Brain microvascular endothelial cell (primary cell): Measurements from ENCODE around the gene CAMK1D.
"Not testable (repeated sequence)": the region's sequence is repeated elsewhere in the genome, so short reads cannot be mapped to it uniquely, and the experiment has no call there.

Experiments used
- DNase-seq: peaks from one replicate; pipeline ENCODE4 v3.0.0-alpha.2; 2020
- H3K27ac ChIP-seq: fragments of 250-450 bp; sonication (Bioruptor Pico); 2 replicates; pipeline ENCODE4 v1.5.1; 2020; ENCODE audit warnings: mild to moderate bottlenecking, moderate library complexity
- H3K27me3 ChIP-seq: fragments of 250-450 bp; sonication (Bioruptor Pico); replicated peaks from 2 replicates; pipeline ENCODE4 v1.5.1; 2020; ENCODE audit warnings: mild to moderate bottlenecking
- H3K36me3 ChIP-seq: fragments of 250-450 bp; sonication (Bioruptor Pico); replicated peaks from 2 replicates; pipeline ENCODE4 v1.5.1; 2020; ENCODE audit warnings: mild to moderate bottlenecking
- H3K4me3 ChIP-seq: 2 replicates; pipeline ENCODE4 v1.5.1; 2011; ENCODE audit warnings: low read depth, mild to moderate bottlenecking, control low read depth, low read length, moderate library complexity
- CTCF ChIP-seq: IDR thresholded peaks from 2 replicates; pipeline ENCODE4 v1.5.1; 2011; ENCODE audit warnings: low read depth, mild to moderate bottlenecking, moderate library complexity, low read length, control low read depth, inconsistent platforms; ENCODE audit errors: missing control alignments
- in situ Hi-C: cut with HindIII; loops from 2 replicates; pipeline ENCODE4 v1.10.0; 2017; ENCODE audit warnings: low sequenced_read_pairs, low pct_ligation_motif_present

Gene CAMK1D

GRCh38 chr10:12348870-12349628 lies at the start of gene CAMK1D:
Gene CAMK1D, plus strand, starts transcription at chr10:12349547.
- no peaks in the 10 kb centered on the region for H3K27me3 ChIP-seq
- TF ChIP-seq CTCF, result peak; percentile 30
- in situ Hi-C loops, result no loop called here
- H3K27ac ChIP-seq, result peak within 1 kb of the TSS; percentile 55
- DNase-seq, result peak; percentile 56
- H3K4me3 ChIP-seq, result peak within 1 kb of the TSS; percentile 84
- H3K36me3 ChIP-seq, result no peaks in the 10 kb centered on the region

GRCh38 chr10:12301036-12301435 lies 48.3 kb upstream of the CAMK1D start:
- H3K27me3 ChIP-seq, H3K27ac ChIP-seq, DNase-seq, H3K4me3 ChIP-seq, in situ Hi-C loops, H3K36me3 ChIP-seq: not testable (repeated sequence)

- no peaks in the 10 kb centered on the region for H3K36me3 ChIP-seq
- no peak overlapping the region for H3K27ac ChIP-seq
- TF ChIP-seq CTCF, result no peak
- H3K4me3 ChIP-seq, result no peak overlapping the region
- DNase-seq, result no peak
- in situ Hi-C loops, result no loop called here
- no peaks in the 10 kb centered on the region for H3K27me3 ChIP-seq
These were observed 41.3 kb upstream of the CAMK1D start for GRCh38 chr10:12308057-12308456.

GRCh38 chr10:12308736-12309375 lies 40.5 kb upstream of the CAMK1D start:
- Histone ChIP-seq H3K27me3 (no peaks in the 10 kb centered on the region), H3K36me3 (no peaks in the 10 kb centered on the region), H3K27ac (no peak overlapping the region), H3K4me3 (no peak overlapping the region)
- in situ Hi-C loops, result no loop called here
- DNase-seq, result no peak
- TF ChIP-seq CTCF, result no peak

GRCh38 chr10:12309783-12310182 lies 39.6 kb upstream of the CAMK1D start:
- in situ Hi-C loops, H3K27ac ChIP-seq, DNase-seq, H3K4me3 ChIP-seq, H3K27me3 ChIP-seq, H3K36me3 ChIP-seq: not testable (repeated sequence)

- no peak overlapping the region for H3K4me3 ChIP-seq
- no peak overlapping the region for H3K27ac ChIP-seq
- DNase-seq, result no peak
- H3K36me3 ChIP-seq, result no peaks in the 10 kb centered on the region
- no peaks in the 10 kb centered on the region for H3K27me3 ChIP-seq
- TF ChIP-seq CTCF, result no peak
- in situ Hi-C loops, result no loop called here
These were observed 34.5 kb upstream of the CAMK1D start for GRCh38 chr10:12314836-12315235.
